ENCODE data around the gene OR56A1. TPM values are rescaled to one million over a fixed set of nuclear protein-coding genes. Genes with fewer than 3 reads are reported as not detected.

The OR56A1 gene
- total RNA-seq, 1 experiment from 2014 or later = not detected

GRCh38 chr11:5989203-5989602, 41.4 kb downstream of the OR56A1 start:
- intact Hi-C loops (cut with micrococcal nuclease; ENCODE audit: unreplicated experiment) = no loop called here
- no peaks in the 10 kb centered on the region for H3K36me3 Mint-ChIP-seq (ENCODE audit: insufficient read depth, unreplicated experiment)
- TF ChIP-seq CTCF (IDR thresholded peaks at IDR 0.05; ENCODE audit: insufficient read depth in 1 of 2, low read depth in 1 of 2, low read length in 1 of 2, severe bottlenecking in 1 of 2, unreplicated experiment in 1 of 2) = no peak
- H3K9me3 Mint-ChIP-seq (ENCODE audit: unreplicated experiment) = no peaks in the 10 kb centered on the region
- Histone ChIP-seq H3K36me3 (ENCODE audit: control insufficient read depth, insufficient read depth, low read length) (no peaks in the 10 kb centered on the region), H3K9me3 (no peaks in the 10 kb centered on the region), H3K4me1 (no peaks in the 10 kb centered on the region), H3K4me3 (ENCODE audit: low read depth, low read length) (no peak overlapping the region), H3K27me3 (replicated peaks; ENCODE audit: control insufficient read depth, insufficient read depth, low read length) (no peaks in the 10 kb centered on the region)
- H3K4me1 Mint-ChIP-seq (ENCODE audit: low read depth, unreplicated experiment) = no peaks in the 10 kb centered on the region
- H3K4me3 Mint-ChIP-seq (ENCODE audit: unreplicated experiment) = no peak overlapping the region
- BruUV-seq (replicated peaks) = no TSS peak
- H3K27ac Mint-ChIP-seq (ENCODE audit: unreplicated experiment) = no peak overlapping the region
- ChIA-PET CTCF (no interaction called here), POLR2A (no interaction called here)
- no peak for DNase-seq
- H3K27me3 Mint-ChIP-seq (ENCODE audit: insufficient read depth, unreplicated experiment) = peaks cover 24% of the 10 kb centered on the region

- Mint-ChIP-seq H3K27me3 (ENCODE audit: insufficient read depth, unreplicated experiment) (peaks cover 29% of the 10 kb centered on the region), H3K4me1 (ENCODE audit: low read depth, unreplicated experiment) (no peaks in the 10 kb centered on the region), H3K4me3 (ENCODE audit: unreplicated experiment) (no peak within 1 kb of the TSS), H3K9me3 (ENCODE audit: unreplicated experiment) (no peaks in the 10 kb centered on the region), H3K36me3 (ENCODE audit: insufficient read depth, unreplicated experiment) (no peaks in the 10 kb centered on the region), H3K27ac (ENCODE audit: unreplicated experiment) (no peak within 1 kb of the TSS)
- no peaks in the 10 kb centered on the region for H3K36me3 ChIP-seq (ENCODE audit: control insufficient read depth, insufficient read depth, low read length)
- intact Hi-C loops (cut with micrococcal nuclease; ENCODE audit: unreplicated experiment) = no loop called here
- H3K4me3 ChIP-seq (ENCODE audit: low read depth, low read length) = no peak within 1 kb of the TSS
- H3K27me3 ChIP-seq (replicated peaks; ENCODE audit: control insufficient read depth, insufficient read depth, low read length) = no peaks in the 10 kb centered on the region
- ChIA-PET CTCF (no interaction called here), POLR2A (interaction anchor here (0.5 kb wide), 1 partner anchor 1053 kb away, joined by 3 read pairs; no protein-coding TSS in a partner anchor)
- BruUV-seq (replicated peaks) = no TSS peak
- DNase-seq = no peak
- no peaks in the 10 kb centered on the region for H3K4me1 ChIP-seq
- no peaks in the 10 kb centered on the region for H3K9me3 ChIP-seq
- no peak for TF ChIP-seq CTCF (IDR thresholded peaks at IDR 0.05; ENCODE audit: insufficient read depth in 1 of 2, low read depth in 1 of 2, low read length in 1 of 2, severe bottlenecking in 1 of 2, unreplicated experiment in 1 of 2)
Measured at GRCh38 chr11:5986885-5987284, 43.7 kb downstream of the OR56A1 start, which contains the start of gene OR52L1. Gene OR52L1, minus strand, starts transcription at chr11:5986985. Its CDS starts 55 bp downstream, at chr11:5986930.

GRCh38 chr11:5983443-5983842, 47.1 kb downstream of the OR56A1 start:
- ChIA-PET CTCF (no interaction called here), POLR2A (no interaction called here)
- BruUV-seq (replicated peaks) = no TSS peak
- H3K27me3 ChIP-seq (replicated peaks; ENCODE audit: control insufficient read depth, insufficient read depth, low read length) = no peaks in the 10 kb centered on the region
- no peaks in the 10 kb centered on the region for H3K36me3 ChIP-seq (ENCODE audit: control insufficient read depth, insufficient read depth, low read length)
- H3K4me1 ChIP-seq = no peaks in the 10 kb centered on the region
- H3K4me3 Mint-ChIP-seq (ENCODE audit: unreplicated experiment) = no peak overlapping the region
- no peak overlapping the region for H3K4me3 ChIP-seq (ENCODE audit: low read depth, low read length)
- intact Hi-C loops (cut with micrococcal nuclease; ENCODE audit: unreplicated experiment) = no loop called here
- no peak overlapping the region for H3K27ac Mint-ChIP-seq (ENCODE audit: unreplicated experiment)
- H3K4me1 Mint-ChIP-seq (ENCODE audit: low read depth, unreplicated experiment) = no peaks in the 10 kb centered on the region
- DNase-seq = no peak
- H3K9me3 Mint-ChIP-seq (ENCODE audit: unreplicated experiment) = no peaks in the 10 kb centered on the region
- no peaks in the 10 kb centered on the region for H3K36me3 Mint-ChIP-seq (ENCODE audit: insufficient read depth, unreplicated experiment)
- peak in 1 of 2 experiments; percentile 33 for TF ChIP-seq CTCF (IDR thresholded peaks at IDR 0.05; ENCODE audit: insufficient read depth in 1 of 2, low read depth in 1 of 2, low read length in 1 of 2, severe bottlenecking in 1 of 2, unreplicated experiment in 1 of 2)
- no peaks in the 10 kb centered on the region for H3K9me3 ChIP-seq
- peaks cover 30% of the 10 kb centered on the region for H3K27me3 Mint-ChIP-seq (ENCODE audit: insufficient read depth, unreplicated experiment)
